GM18868 (cell line): ENCODE measurements around the gene AZIN2.
"Not testable (repeated sequence)": the region's sequence is repeated elsewhere in the genome, so short reads cannot be mapped to it uniquely, and the experiment has no call there.

Experiments used
- ATAC-seq: cut with Tn5 transposase; IDR thresholded peaks from one replicate; pipeline ENCODE4 v1.9.1; 2021; ENCODE audit warnings: mild to moderate bottlenecking, moderate library complexity; ENCODE audit not compliant: unreplicated experiment

AZIN2 gene

DNA sequence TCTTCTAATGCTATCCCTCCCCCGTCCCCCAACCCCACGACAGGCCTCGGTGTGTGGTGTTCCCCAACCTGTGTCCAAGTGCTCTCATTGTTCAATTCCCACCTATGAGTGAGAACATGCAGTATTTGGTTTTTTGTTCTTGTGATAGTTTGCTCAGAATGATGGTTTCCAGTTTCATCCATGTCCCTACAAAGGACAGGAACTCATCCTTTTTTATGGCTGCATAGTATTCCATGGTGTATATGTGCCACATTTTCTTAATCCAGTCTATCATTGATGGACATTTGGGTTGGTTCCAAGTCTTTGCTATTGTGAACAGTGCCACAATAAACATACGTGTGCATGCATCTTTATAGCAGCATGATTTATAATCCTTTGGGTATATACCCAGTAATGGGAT, 43.7 kb downstream of the AZIN2 start:
- ATAC-seq = not testable (repeated sequence)

DNA sequence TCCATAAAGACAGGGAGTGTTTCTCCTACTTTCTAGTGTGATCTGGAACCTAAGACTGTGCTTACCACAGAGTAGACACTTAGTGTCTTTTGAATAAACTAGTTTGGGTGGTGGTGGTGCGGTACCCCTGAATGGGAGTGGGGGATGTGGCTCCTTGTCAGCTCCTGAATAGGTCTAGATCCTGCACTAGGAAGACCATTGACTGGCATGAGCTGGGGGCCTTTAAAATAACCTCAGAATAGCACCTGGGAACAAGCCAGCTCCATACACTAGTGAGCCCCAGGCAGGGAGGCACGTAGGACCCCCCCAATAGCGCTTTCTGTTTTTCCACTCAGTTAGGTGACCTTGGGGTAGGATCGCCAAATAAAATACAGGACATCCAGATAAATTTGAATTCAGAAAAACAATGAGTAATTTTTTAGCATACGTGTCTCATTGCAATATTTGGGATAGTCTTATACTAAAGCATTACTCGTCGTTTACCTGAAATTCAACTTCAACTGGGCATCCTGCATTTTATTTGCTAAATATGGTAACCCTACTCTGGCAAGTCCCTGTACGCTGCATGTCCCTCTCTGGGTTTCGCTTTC, 45.6 kb downstream of the AZIN2 start:
- no peak for ATAC-seq

DNA sequence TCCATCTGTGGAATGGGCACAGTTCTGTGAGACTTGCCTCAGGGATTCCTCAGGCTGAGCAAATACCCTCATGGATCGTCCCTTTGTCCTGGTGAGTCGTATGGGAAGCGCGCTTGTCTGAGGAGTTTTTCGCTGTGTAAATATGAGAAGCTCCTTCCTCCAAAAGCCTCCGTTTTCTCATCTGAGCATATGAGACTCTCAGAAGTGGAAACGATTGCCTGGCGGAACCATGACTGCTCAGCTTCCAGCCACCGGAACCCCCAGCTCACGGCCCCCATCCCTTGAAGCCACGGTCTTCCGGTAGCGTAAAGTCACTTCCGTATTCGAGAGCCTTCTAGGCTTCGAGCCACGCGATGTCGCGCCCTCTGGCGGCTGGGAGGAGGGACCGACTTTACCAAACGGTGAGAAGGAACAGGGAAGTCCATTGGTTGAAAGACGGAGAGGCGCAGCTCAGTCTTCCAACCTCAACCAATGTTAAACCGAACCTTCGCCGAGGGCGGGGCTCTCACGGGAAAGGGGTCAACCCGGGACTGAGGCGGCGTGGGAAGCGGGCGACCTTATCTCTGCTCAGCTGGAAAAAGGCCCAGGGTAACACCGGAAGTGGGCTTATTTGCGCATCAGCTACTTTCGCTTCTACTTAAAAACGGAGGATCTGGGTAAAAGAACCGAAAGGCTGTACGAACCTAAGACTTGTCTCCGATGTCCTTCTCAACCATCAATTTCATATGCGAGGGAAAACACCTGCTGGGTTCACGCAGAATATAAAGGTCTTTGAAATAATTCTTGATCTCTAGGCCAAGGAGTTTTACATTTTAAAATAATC, 46.3 kb downstream of the AZIN2 start:
- ATAC-seq = peak; percentile 88

DNA sequence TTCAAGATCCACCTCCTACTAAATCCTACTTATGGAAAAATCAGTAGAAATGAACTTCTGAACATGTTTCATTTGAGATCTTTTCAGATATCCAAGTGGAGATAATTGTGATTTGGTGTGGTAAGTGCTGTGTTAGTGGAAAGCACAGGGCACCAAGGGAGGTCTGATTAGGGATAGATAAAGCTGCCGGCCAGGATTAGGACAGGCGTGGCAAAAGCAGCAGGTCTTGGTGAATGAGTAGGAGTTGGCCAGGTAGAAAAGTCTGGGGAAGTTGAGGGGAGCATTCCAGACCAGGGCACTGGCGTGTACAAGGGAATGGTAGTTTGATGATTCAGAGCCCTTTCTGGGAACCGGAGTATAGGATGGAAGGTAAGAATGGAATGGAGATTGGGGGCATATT, 47.8 kb downstream of the AZIN2 start:
- ATAC-seq = no peak

DNA sequence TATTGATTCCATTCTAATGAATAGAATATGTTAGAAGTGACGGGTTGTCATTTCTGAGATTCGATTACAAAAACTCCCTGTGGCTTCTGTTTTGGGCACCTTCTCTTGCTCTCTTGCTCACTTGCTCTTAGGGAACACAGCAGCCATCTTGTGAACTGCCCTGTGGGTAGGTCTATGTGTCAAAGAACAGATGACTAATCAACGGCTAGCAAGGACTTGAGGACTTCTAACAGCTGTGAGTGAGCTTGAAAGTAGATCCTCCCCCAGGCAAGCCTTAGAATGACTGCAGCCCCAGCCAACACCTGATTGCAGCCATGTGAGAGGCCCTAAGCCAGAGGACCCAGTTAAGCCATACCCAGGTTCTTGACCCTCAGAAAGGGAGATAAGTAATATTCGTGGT, 49.3 kb downstream of the AZIN2 start:
- no peak for ATAC-seq

DNA sequence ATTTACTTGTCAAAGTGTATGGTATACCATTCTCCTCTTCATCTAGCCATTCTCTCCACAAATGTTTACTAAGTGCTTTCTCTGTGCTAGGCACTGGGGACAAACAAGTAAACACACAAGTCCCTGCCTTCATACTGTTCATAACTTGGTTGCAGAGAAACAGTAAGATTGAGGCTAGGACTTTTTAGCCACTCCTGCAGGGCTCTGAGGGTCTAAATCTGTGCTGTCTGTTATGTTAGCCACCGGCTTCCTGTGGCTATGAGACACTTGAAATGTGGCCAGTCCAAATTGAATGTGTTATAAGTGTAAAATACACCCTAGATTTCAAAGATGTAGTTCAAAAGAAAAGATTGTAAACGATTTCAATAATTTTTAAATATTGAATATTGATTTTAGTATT, 50.2 kb downstream of the AZIN2 start:
- ATAC-seq = no peak

DNA sequence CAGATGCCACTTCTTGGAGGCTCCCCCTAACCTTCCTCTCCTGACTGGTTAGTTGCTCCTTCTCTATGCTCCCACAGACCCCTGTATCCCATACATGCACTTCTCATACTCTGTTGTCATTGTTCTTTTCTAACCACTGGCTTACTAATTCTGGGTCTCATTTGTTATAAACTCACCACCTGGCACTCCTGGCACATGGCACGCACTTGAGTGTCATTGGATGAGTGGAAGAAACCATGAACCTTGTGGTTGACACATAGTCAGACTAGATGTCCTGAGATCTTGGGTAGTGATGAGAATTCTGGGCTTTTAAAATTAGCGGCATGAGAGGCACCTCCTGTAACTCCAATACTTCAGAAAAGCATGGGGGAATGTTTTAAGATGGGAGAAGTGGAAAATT, 51.6 kb downstream of the AZIN2 start:
- ATAC-seq = no peak

DNA sequence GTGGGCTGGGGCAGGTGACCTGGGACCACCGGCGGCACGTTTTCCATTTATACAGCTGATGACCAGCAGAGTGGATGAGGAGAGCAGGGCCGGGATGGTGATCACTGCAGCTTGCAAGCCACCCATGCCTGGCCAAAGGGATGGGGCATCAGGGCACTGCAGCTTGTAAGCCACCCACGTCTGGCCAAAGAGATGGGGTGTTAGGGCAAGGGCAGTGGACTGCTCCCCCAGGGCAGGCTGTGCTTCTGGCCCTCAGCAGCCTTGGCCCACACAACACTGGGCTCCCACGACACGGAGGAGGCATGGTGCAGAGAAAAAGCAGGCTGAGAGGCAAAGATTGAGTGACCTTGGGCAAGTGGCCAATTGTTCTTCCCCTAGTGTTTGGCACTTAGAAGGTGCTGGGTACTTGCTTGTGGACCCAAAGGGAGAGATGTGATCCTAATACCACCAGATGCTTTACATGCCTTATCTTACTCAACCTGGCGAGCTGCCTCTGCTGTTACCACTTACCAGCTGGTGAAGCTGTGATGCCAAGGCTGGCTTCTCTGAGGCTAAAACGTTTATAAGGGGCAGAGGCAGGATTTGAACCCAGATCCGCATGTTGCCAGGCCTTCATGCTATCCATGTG, 52.6 kb downstream of the AZIN2 start:
- no peak for ATAC-seq

DNA sequence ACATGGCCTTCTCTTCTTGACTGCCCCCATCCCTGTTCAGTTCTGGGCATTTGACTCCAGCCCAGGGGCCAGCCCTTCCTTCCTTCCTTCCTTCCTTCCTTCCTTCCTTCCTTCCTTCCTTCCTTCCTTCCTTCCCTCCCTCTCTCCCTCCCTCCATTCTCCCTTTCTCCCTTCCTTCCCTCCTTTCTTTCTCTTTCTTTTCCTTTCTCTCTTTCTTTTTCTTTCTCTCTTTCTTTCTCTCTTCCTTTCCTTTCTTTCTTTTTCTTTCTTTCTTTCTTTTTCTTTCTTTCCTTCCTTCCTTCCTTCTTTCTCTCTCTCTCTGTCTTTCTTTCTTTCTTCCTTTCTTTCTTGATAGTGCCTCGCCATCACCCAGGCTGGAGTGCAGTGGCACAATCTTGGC, 55.1 kb downstream of the AZIN2 start:
- ATAC-seq = not testable (repeated sequence)

DNA sequence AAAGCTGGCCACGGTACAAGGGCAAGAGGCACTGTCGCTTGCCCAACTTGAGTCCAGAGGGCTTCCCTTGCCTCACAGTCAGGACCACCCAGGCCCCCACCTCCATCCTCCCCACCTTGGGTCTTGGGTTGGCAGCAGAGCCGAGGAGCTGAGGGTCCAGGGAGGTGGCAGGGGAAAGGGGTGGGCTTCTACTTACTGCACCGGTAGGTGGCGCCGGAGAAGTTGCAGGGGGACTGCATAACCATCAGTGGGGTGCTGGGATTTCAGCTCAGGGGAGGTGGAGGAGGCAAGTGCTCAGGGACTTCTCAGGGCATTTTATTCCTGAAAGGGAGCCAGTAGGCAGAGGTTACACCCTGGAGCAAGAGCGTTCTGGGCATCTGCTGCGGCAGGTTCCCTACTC, 56.8 kb downstream of the AZIN2 start:
- ATAC-seq = no peak

DNA sequence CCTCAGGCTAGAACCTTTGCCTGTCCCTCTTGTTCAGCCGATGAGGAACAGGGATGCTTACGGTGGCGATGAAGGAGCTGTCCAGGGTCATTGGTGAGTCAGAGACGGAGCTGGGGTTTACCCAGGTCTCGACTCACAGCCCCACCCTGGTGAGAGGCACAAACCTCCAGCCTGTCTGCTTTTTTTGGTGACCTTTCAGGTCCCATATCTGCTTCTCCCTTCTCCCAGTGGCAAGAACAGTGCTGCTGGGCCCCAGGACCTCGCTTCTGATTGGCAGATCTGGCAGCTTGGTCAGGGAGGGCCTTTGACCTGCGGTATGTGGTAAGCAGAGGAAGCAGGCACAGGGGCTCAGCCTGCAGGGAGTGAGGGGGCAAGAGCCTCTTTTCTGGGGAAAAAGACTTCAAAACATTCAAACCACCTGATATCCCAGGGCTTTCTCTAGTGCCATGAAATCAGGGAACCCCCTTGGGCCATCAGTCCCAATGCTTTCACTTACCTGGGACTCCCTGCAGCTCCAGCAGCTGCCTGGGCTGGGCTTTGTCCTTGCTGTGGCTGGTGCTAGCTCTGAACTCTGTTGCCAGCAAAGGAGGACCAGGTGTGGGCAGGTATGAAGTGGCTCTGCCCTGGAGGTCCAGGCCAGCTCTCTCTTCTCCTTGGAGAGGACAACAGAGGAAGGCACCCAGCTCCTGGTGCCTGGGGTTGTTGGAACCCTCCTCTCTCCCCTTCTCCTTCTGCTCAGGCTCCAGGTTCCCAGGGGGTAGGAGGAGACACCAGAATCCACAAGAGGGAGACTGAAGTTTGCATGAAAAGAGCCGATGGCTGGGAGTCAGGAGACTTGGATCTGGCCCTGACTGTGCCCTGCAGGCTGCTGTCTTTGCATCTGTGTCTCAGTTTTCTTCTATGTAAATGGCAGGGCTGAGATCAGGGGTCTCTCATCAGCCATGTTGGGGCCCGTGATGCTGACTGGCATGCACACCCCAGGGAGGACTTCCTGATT, 59.5 kb downstream of the AZIN2 start:
- no peak for ATAC-seq

DNA sequence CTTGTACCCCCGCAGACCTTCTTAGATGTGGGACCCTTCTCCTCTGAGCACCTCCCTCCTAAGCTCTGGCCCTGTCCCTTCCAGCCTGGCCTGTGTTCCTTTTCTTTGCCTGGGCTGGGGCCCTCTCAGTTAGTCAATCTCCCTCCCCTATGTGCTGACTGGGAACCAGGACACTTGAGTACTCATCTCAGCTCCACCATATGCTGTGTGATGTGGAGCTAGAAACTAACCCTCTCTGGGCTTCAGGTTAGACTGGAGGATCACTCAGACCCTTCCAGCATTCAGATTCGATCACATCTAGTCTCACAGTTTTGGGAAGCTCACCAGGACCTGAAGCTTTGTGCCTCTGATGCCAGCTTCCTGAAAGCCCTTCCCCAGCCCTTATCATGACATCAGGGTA, 60.3 kb downstream of the AZIN2 start:
- no peak for ATAC-seq

DNA sequence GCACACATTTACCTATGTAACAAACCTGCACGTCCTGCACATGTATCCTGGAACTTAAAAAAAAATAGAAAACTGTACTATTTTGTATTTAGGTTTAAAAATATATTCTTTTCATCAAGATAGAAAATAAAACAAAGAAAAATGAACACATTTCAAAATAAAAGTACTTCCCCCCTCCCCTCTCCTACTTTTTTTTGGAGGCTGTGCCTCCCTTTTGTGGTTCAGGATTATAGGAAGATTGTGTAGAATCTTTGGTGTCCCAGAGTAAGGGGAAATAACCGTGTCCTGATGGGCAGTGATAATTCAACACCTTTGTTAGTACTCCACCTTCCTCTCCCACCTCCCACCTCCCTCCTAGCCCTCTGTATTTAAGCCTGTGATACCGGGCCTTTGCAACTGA, 60.8 kb downstream of the AZIN2 start:
- no peak for ATAC-seq

DNA sequence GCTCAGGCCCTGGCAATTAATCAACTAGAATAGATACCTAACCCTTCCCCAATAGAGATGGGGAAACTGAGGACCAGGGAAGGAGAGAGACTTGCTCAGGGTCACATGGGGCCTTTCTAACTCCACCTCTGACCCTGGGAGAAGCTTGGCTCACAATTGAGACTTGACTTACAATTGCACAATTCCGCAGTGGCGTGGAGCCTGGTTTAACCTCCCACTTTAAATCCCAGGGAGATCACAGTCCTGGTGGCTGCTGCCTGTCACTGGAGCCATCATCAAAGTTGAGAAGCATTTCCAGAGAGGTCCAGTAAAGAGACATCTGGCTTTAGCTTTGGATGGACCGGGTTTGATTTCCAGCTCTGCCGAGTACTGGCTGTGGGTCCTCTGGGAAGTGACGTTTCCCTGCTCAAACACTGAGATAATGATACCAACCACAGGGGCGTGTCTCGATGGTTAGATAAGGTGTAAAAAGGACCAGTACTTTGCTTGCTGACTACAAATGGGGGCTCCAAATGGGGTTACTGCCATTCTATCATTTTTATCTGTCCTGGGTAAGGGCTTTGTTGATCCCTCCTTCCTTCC, 61.6 kb downstream of the AZIN2 start:
- no peak for ATAC-seq

DNA sequence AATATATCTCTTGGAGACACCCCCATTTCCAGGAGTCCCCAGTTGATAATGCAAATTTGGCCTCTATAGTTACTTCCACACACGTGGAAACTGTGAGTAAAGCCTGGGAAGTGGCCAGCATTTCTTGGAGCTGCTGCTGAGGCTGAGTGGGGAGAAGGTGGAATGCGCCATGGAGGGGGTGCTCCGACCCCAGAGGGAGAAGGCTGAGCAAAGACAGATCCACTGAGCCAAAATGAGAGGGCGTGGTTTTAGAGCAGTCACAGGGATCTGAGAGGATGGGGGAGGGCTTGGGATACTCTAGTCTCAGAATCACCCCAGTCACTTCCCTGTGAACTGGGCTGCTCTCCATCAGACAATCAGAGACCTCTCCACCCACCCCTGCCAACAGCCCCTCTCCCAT, 62.2 kb downstream of the AZIN2 start:
- ATAC-seq = no peak

DNA sequence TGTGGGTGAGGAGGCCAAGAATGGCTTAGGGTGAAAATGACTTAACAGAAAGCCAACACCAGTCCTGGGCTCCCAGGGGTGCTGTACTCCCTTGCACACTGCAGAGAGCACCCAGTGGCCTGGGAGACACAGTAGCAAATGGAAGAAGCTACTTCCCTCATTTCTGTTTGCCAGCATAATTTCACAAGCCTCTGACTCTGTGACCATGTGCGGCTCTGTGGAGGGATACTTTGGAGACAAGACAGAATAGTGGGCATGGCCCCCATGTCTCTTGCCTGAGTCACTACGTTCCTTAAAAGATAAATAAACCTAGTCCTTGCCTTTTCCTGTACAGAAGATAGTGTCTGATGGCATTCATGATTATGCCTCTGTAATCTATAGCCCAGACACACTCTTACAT, 62.7 kb downstream of the AZIN2 start:
- ATAC-seq = no peak

DNA sequence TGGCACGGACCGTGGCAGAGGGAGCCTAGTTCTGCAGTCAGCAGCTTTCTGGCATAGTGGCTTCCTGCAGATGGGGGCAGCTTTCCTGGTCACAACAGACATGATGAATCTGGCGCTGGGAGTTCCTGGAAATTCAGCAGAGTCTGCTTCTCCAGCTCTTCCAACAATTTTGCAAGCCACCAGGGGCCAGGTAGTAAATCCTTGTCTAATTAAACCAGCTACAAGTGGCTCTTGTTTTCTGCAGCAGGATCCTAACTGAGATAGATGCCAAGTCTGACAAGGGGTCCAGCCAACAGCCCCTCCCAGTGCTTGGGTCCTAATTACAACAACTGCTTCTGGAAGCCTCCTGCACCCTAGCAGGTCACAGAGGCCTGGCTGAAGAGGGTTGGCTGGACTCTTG, 65.0 kb downstream of the AZIN2 start:
- ATAC-seq = no peak

DNA sequence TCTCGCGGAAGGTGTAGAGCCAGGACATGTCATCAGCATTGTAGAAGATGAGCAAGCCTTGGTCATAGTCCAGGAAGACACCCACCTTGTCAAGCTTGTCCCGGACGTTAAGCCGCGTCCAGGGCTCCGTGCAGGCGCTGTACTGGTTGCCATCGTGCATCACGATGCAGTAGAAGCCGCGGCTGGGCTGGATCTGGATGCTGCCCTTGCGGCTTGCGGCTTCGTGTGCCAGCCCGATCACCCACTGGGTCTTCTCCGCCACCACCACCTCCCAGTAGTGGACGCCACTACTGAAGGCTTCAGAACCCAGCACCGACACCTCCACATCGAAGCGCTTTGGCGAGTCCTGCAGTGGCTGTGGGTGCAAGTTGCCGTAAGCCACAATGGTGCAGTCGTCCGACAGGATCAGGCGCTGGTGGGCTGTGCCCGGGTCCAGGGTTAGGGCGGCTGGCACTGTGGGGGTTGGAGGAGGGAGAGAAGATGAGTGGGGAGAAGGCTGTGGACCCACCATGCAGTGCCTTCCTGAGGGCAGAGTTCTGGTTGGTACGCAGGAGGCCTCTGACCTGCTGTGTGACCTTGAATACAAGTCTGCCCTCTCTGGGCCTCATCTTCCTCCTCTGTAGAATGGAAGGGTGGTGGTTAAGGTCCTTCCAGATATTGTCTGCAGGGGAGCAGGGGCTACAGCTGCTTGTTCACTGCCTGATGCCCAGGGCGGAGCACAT, 66.5 kb downstream of the AZIN2 start:
- no peak for ATAC-seq

DNA sequence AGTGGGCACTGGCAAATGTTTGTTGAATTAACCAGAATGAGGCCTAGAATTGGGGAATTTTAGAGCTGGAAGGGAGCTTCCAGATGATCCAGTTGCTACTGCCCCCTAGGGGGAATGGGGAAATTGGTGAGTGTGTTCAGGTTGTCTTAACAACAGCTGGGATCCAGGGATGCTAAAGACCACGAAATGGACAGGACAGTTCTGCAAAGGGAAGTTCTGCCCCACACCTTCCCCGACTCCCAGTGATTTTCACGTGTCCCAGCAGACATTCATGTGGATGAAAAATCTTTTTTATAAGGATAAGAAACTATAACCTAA, 67.0 kb downstream of the AZIN2 start:
- no peak for ATAC-seq

DNA sequence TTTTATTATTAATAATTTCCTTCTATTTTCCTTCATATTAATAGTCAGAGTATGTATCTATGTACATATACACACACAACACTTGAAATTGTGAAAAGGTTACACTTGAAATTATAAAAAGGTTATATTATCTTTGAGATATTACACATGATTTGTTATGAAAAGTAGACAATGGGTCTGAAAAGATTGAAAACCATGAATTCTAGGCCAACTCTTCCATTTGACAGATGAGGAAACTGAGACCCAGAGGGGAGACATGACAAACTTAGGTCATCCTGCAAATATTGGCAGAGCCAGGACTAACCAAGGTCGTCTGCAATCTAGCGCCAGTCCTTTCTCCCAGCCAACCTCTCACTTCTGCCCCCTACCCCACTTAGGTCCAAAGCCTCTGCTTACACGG, 67.7 kb downstream of the AZIN2 start:
- ATAC-seq = no peak
